Breast epithelium (tissue), 4 donors: ENCODE results near the gene TFB1M. TPM values are rescaled to one million over a fixed set of nuclear protein-coding genes. Genes with fewer than 3 reads are reported as not detected.
A peak's percentile ranks its signal among the peaks of the same experiment; 100 is the strongest.
"Not testable (repeated sequence)": the region's sequence is repeated elsewhere in the genome, so short reads cannot be mapped to it uniquely, and the experiment has no call there.

Source experiments
- DNase-seq, 2 donors: peaks; one replicate each; pipeline ENCODE4 v3.0.0-alpha.2; 2019; ENCODE audit warnings: low spot score in 2 of 2
- H3K27ac ChIP-seq, 2 donors: fragments of 200-600 bp; sonication (generic) in 1 of 2; one replicate each; pipeline ENCODE4 v1.5.1; 2016 to 2019; ENCODE audit warnings: mild to moderate bottlenecking in 1 of 2
- H3K27me3 ChIP-seq, 2 donors: fragments of 200-600 bp; sonication (generic) in 1 of 2; one replicate each; pipeline versions ENCODE4 v1.5.1 to v1.6.0; 2017 to 2019; ENCODE audit warnings: control low read depth in 1 of 2, mild to moderate bottlenecking in 1 of 2
- H3K36me3 ChIP-seq: fragments of 200-600 bp; one replicate; pipeline ENCODE4 v1.5.1; 2019
- H3K4me1 ChIP-seq, 2 donors: fragments of 200-600 bp; sonication (generic); one replicate each; pipeline ENCODE4 v1.5.1; 2016 to 2019; ENCODE audit warnings: control low read depth in 1 of 2
- H3K4me3 ChIP-seq, 3 donors: fragments of 200-600 bp; sonication (generic); 1 replicate in 2 of 3; 2 replicates in 1 of 3; pipeline ENCODE4 v1.5.1; 2016 to 2019; ENCODE audit warnings: mild to moderate bottlenecking in 3 of 3, moderate library complexity in 2 of 3
- H3K9me3 ChIP-seq, 2 donors: fragments of 200-600 bp; sonication (generic) in 1 of 2; one replicate each; pipeline ENCODE4 v1.5.1; 2016 to 2019; ENCODE audit warnings: control low read depth in 1 of 2
- CTCF ChIP-seq, 3 donors: fragments of 450-650 bp; IDR thresholded peaks; one replicate each; pipeline ENCODE4 v1.5.1; 2016 to 2017; ENCODE audit warnings: antibody characterized with exemption in 3 of 3, mild to moderate bottlenecking in 3 of 3, moderate library complexity in 3 of 3
- POLR2A ChIP-seq: fragments of 450-650 bp; IDR thresholded peaks from one replicate; pipeline ENCODE4 v1.6.1; 2016; ENCODE audit warnings: antibody characterized with exemption, mild to moderate bottlenecking, moderate library complexity
- POLR2AphosphoS5 ChIP-seq, 3 donors: sonication (generic); formaldehyde crosslinking; IDR thresholded peaks; one replicate each; pipeline ENCODE4 v1.6.1; 2017; ENCODE audit warnings: antibody characterized with exemption in 3 of 3
- intact Hi-C: fragments of 100-400 bp; cut with DNase I; formaldehyde crosslinking; loops from one replicate; pipeline ENCODE4 v1.15.1; 2023; ENCODE audit warnings: low total_unique reads
- total RNA-seq, 3 donors: library from RNA; depleted of rRNA; stranded (reverse); fragments of >200 nt; gene quantifications; one replicate each; pipeline ENCODE4 v1.1.0, GENCODE V29; 2016

TFB1M gene
- total RNA-seq, result 10 to 100 TPM in 2 of 3 donors, 1 to 10 TPM in 1; 9.9 to 28.5 (median 18.4) TPM

- TF ChIP-seq POLR2AphosphoS5 (IDR thresholded peaks at IDR 0.05), result peak in 2 of 3 donors; percentile 59 to 83
- no peak for TF ChIP-seq CTCF (IDR thresholded peaks at IDR 0.05)
- no peak for TF ChIP-seq POLR2A
- peak; percentile 97 to 98 for DNase-seq
- peak within 1 kb of the TSS; percentile 77 to 85 for H3K27ac ChIP-seq
- H3K27me3 ChIP-seq, result no peaks in the 10 kb centered on the region
- H3K36me3 ChIP-seq, result no peaks in the 10 kb centered on the region
- peak within 1 kb of the TSS; percentile 86 to 95 (median 89) for H3K4me3 ChIP-seq
- intact Hi-C loops, result no loop called here
- H3K4me1 ChIP-seq, result no peaks in the 10 kb centered on the region
- no peaks in the 10 kb centered on the region for H3K9me3 ChIP-seq
Observed at GRCh38 chr6:155314092-155314772, at the start of gene TFB1M. TSS of gene TFB1M (minus strand) at chr6:155314484. CDS start at chr6:155314428, 56 bp downstream.

- H3K4me3 ChIP-seq, H3K36me3 ChIP-seq, intact Hi-C loops, H3K27ac ChIP-seq, H3K4me1 ChIP-seq, DNase-seq, H3K9me3 ChIP-seq, H3K27me3 ChIP-seq: not testable (repeated sequence)
Observed at GRCh38 chr6:155364021-155364420, 49.7 kb upstream of the TFB1M start.

GRCh38 chr6:155362968-155363632, 48.8 kb upstream of the TFB1M start:
- H3K36me3 ChIP-seq, H3K9me3 ChIP-seq, intact Hi-C loops, H3K4me3 ChIP-seq, H3K4me1 ChIP-seq, H3K27ac ChIP-seq, H3K27me3 ChIP-seq, DNase-seq: not testable (repeated sequence)

GRCh38 chr6:155354167-155354566, 39.9 kb upstream of the TFB1M start:
- Histone ChIP-seq H3K27me3 (no peaks in the 10 kb centered on the region), H3K27ac (no peak overlapping the region), H3K9me3 (peaks cover 21 to 25% of the 10 kb centered on the region in 2 donors), H3K4me1 (no peaks in the 10 kb centered on the region), H3K4me3 (no peak overlapping the region), H3K36me3 (no peaks in the 10 kb centered on the region)
- intact Hi-C loops, result no loop called here
- no peak for TF ChIP-seq POLR2A
- TF ChIP-seq POLR2AphosphoS5 (IDR thresholded peaks at IDR 0.05), result no peak
- no peak for TF ChIP-seq CTCF (IDR thresholded peaks at IDR 0.05)
- no peak for DNase-seq

GRCh38 chr6:155352811-155353210, 38.5 kb upstream of the TFB1M start:
- TF ChIP-seq POLR2AphosphoS5 (IDR thresholded peaks at IDR 0.05), result no peak
- TF ChIP-seq CTCF (IDR thresholded peaks at IDR 0.05), result no peak
- TF ChIP-seq POLR2A, result no peak
- Histone ChIP-seq H3K36me3 (no peaks in the 10 kb centered on the region), H3K4me1 (no peaks in the 10 kb centered on the region), H3K4me3 (no peak overlapping the region), H3K9me3 (peaks cover 21 to 26% of the 10 kb centered on the region in 2 donors), H3K27me3 (no peaks in the 10 kb centered on the region), H3K27ac (no peak overlapping the region)
- intact Hi-C loops, result no loop called here
- DNase-seq, result no peak

- intact Hi-C loops, result no loop called here
- H3K4me1 ChIP-seq, result no peaks in the 10 kb centered on the region
- no peak overlapping the region for H3K4me3 ChIP-seq
- TF ChIP-seq POLR2A, result no peak
- no peak for TF ChIP-seq CTCF (IDR thresholded peaks at IDR 0.05)
- TF ChIP-seq POLR2AphosphoS5 (IDR thresholded peaks at IDR 0.05), result no peak
- H3K27ac ChIP-seq, result no peak overlapping the region
- no peaks in the 10 kb centered on the region for H3K36me3 ChIP-seq
- no peak for DNase-seq
- H3K27me3 ChIP-seq, result no peaks in the 10 kb centered on the region
- H3K9me3 ChIP-seq, result peaks cover 21 to 26% of the 10 kb centered on the region in 2 donors
Observed at GRCh38 chr6:155352130-155352420, 37.8 kb upstream of the TFB1M start.
